Lung (tissue), 12 donors: ENCODE data around the gene CNP. TPM values are rescaled to one million over a fixed set of nuclear protein-coding genes. Genes with fewer than 3 reads are reported as not detected.
A peak's percentile ranks its signal among the peaks of the same experiment; 100 is the strongest.

Experiments used
- ATAC-seq: fragments of 200-7000 bp; cut with Tn5 transposase; one replicate; pipeline ENCODE4 v1.9.1; 2020; ENCODE audit warnings: moderate number of reproducible peaks; ENCODE audit not compliant: insufficient read depth, low FRiP score
- DNase-seq, 3 donors: peaks; one replicate each; pipeline ENCODE4 v3.0.0-alpha.2; 2013 to 2017
- H3K27ac ChIP-seq, 2 donors: one replicate each; pipeline ENCODE4 v1.5.1; 2013; ENCODE audit warnings: mild to moderate bottlenecking in 2 of 2, moderate library complexity in 2 of 2, control low read depth in 1 of 2, inconsistent platforms in 1 of 2, low read depth in 1 of 2, low read length in 1 of 2
- H3K27me3 ChIP-seq, 3 donors: one replicate each; pipeline ENCODE4 v1.5.1; 2013; ENCODE audit warnings: low read length in 2 of 3; ENCODE audit not compliant: control insufficient read depth in 3 of 3, insufficient read depth in 3 of 3
- H3K36me3 ChIP-seq, 4 donors: one replicate each; pipeline ENCODE4 v1.5.1; 2013; ENCODE audit warnings: low read length in 4 of 4, mild to moderate bottlenecking in 1 of 4, moderate library complexity in 1 of 4; ENCODE audit not compliant: control insufficient read depth in 4 of 4, insufficient read depth in 4 of 4
- H3K4me1 ChIP-seq, 5 donors: one replicate each; pipeline ENCODE4 v1.5.1; 2013; ENCODE audit warnings: low read length in 5 of 5, mild to moderate bottlenecking in 2 of 5, moderate library complexity in 1 of 5; ENCODE audit not compliant: control insufficient read depth in 5 of 5, insufficient read depth in 5 of 5
- H3K4me3 ChIP-seq: one replicate; pipeline ENCODE4 v1.5.1; 2013; ENCODE audit warnings: mild to moderate bottlenecking, control low read depth, moderate library complexity
- H3K9ac ChIP-seq, 2 donors: one replicate each; pipeline ENCODE4 v1.5.1; 2013; ENCODE audit warnings: low read length in 2 of 2, control low read depth in 1 of 2; ENCODE audit not compliant: insufficient read depth in 1 of 2
- H3K9me3 ChIP-seq, 4 donors: one replicate each; pipeline ENCODE4 v1.5.1; 2013; ENCODE audit warnings: low read length in 3 of 4, mild to moderate bottlenecking in 1 of 4, moderate library complexity in 1 of 4; ENCODE audit not compliant: control insufficient read depth in 4 of 4, insufficient read depth in 3 of 4
- WGBS, 2 donors: extraction: QIAGEN DNeasy Blood & Tissue Kit; methylation state at CpG; one replicate each; pipeline ENCODE4 v1.1.7; 2013; 5-methylcytosine and 5-hydroxymethylcytosine counted together
- polyA plus RNA-seq, 2 donors: library from polyadenylated mRNA; stranded (reverse); fragments of 200-250 nt; gene quantifications; one replicate each; pipeline ENCODE4 v1.2.1, GENCODE V29; 2013
- total RNA-seq, 2 donors: library from RNA; depleted of rRNA in 1 of 2; stranded (reverse); fragments of >200 nt in 1 of 2; gene quantifications; one replicate each; pipeline ENCODE4 v1.2.1, GENCODE V29; 2014 to 2021
- TF ChIP-seq, protein P1 (sequence below): IDR thresholded peaks from 2 replicates; pipeline ENCODE4 v1.5.1; 2012; ENCODE audit warnings: mild to moderate bottlenecking; ENCODE audit errors: control extremely low read depth, extremely low read depth
- donor health status: control.
- donor health status: control.
- donor health status: Bipolar disorder and iron deficiency.
- donor health status: healthy.
- donor health status: DM: yes; HTN: yes; CAD: no.

CNP gene
- total and polyA plus RNA-seq, 4 donors, result 32.3 to 53.5 (median 33.9) TPM

DNA sequence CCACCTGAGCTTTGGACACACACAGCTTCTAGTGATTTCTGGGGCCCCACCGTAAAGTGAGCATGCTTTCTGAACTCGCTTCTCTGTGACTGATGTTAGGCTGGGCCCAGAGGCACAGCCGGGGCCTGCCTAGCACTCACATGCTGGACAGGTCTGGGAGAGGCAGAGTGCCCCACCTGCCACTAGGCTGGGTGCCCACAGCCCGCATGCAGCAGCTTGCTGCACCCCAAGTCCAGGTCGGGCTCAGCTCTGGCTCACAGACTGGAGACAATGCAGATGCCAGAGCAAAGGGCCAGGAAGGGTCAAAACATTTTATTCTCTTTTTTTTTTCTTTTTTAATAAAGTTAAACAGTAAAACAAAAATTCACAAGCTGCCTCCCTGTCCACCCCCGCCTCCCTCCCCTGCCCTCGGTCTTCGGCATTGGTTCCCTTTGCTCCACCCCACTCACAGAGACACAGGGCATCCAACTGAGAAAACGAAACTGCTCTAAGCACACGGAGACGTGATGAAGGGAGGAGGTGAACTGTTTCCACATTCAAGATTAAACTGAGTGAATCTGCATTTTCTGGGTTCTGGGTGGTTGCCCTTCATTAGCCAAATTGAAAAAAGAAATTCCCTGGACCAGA lies 9.7 kb downstream of the CNP start:
- Histone ChIP-seq H3K36me3 (peaks cover 34 to 59% (median 42%) of the 10 kb centered on the region in 4 donors), H3K9me3 (no peaks in the 10 kb centered on the region), H3K4me1 (peaks cover 0 to 12% (median 0%) of the 10 kb centered on the region in 5 donors), H3K4me3 (no peak overlapping the region), H3K27ac (peak overlapping the region in 1 of 2 donors; percentile 26), H3K27me3 (no peaks in the 10 kb centered on the region), H3K9ac (no peak overlapping the region)
- DNase-seq, result no peak
- TF ChIP-seq, protein P1, sequence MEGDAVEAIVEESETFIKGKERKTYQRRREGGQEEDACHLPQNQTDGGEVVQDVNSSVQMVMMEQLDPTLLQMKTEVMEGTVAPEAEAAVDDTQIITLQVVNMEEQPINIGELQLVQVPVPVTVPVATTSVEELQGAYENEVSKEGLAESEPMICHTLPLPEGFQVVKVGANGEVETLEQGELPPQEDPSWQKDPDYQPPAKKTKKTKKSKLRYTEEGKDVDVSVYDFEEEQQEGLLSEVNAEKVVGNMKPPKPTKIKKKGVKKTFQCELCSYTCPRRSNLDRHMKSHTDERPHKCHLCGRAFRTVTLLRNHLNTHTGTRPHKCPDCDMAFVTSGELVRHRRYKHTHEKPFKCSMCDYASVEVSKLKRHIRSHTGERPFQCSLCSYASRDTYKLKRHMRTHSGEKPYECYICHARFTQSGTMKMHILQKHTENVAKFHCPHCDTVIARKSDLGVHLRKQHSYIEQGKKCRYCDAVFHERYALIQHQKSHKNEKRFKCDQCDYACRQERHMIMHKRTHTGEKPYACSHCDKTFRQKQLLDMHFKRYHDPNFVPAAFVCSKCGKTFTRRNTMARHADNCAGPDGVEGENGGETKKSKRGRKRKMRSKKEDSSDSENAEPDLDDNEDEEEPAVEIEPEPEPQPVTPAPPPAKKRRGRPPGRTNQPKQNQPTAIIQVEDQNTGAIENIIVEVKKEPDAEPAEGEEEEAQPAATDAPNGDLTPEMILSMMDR, result no peak
- 73 to 84% methylated on average over 11 of the region's 11 CpGs for WGBS, 2 donors
- ATAC-seq, result no peak

DNA sequence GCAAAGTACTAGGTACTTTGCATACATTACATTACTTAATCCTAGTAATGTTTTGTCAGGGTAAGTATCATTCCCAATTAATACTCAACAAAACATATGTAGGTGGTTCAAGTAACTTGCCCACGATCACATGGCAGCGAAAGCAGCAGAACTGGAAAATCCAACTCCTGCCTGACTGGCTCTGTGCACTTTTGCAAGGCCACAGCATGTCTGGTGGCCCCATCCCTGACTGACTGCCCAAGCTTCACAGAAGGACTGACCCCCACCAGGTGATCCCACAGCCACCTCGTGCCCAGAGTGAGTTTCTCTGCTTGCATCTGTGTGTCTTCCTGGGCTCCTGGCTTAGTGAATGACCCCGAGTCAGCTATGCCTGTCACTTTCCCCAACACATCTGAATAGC lies 11.4 kb downstream of the CNP start:
- peak in 1 of 3 donors; percentile 46 for DNase-seq

GRCh38 chr17:41982026-41982760 lies 15.6 kb downstream of the CNP start:
- ATAC-seq, result no peak
- Histone ChIP-seq H3K27ac (no peak overlapping the region), H3K27me3 (no peaks in the 10 kb centered on the region), H3K36me3 (peaks cover 19 to 47% (median 31%) of the 10 kb centered on the region in 4 donors), H3K4me1 (peaks cover 0 to 6% (median 0%) of the 10 kb centered on the region in 5 donors), H3K9me3 (no peaks in the 10 kb centered on the region), H3K9ac (no peak overlapping the region), H3K4me3 (no peak overlapping the region)
- WGBS, 2 donors, result 95% methylated on average over 14 of the region's 14 CpGs
- DNase-seq, result no peak
- TF ChIP-seq, protein P1, result no peak

More for the DNA sequence above, 11.4 kb downstream of the CNP start:
- ATAC-seq, result no peak
- no peak overlapping the region for H3K4me3 ChIP-seq
- peak overlapping the region in 1 of 2 donors; percentile 37 for H3K27ac ChIP-seq
- WGBS, 2 donors, result 80 to 89% methylated on average over 4 of the region's 4 CpGs
- TF ChIP-seq, protein P1, result no peak
- no peaks in the 10 kb centered on the region for H3K9me3 ChIP-seq
- H3K4me1 ChIP-seq, result peaks cover 0 to 11% (median 0%) of the 10 kb centered on the region in 5 donors
- H3K27me3 ChIP-seq, result no peaks in the 10 kb centered on the region
- peaks cover 32 to 58% (median 42%) of the 10 kb centered on the region in 4 donors for H3K36me3 ChIP-seq
- H3K9ac ChIP-seq, result no peak overlapping the region
